ENCODE data around the gene PARD3B. TPM values are rescaled to one million over a fixed set of nuclear protein-coding genes. Genes with fewer than 3 reads are reported as not detected.

PARD3B gene
- total and polyA plus RNA-seq, 10 of the 15 experiments (the other 5 are each of a cell fraction or from before 2014, with no cell fraction given), result 0.01 to 0.54 (median 0.07) TPM; not detected in 7

- WGBS (ENCODE audit: insufficient coverage, insufficient replicate concordance, low lambda C conversion rate, missing lambda C conversion rate), result 41% methylated on average over 2 of the region's 2 CpGs
- ATAC-seq (no peak), DNase-seq (ENCODE audit: low read depth, low spot score) (no peak), FAIRE-seq (no peak)
- BruUV-seq (replicated peaks), result no TSS peak
- ChIA-PET SMC1A (ENCODE audit: uncharacterized antibody, unreplicated experiment) (no interaction called here), POLR2A (no interaction called here), CTCF (no interaction called here), RAD21 (ENCODE audit: unreplicated experiment) (no interaction called here)
- Histone ChIP-seq H3K4me2 (ENCODE audit: control insufficient read depth, insufficient read depth) (no peak overlapping the region), H2AFZ (ENCODE audit: control insufficient read depth, low read depth, low read length) (no peak overlapping the region), H3K27ac (ENCODE audit: control insufficient read depth, insufficient read depth) (no peak overlapping the region), H3K9ac (ENCODE audit: control insufficient read depth, insufficient read depth, low read length) (no peak overlapping the region), H3K4me3 (no peak overlapping the region), H3K9me3 (replicated peaks; ENCODE audit: control insufficient read depth, insufficient read depth, low read length) (no peaks in the 10 kb centered on the region), H4K20me1 (ENCODE audit: control insufficient read depth, insufficient read depth) (no peaks in the 10 kb centered on the region), H3K36me3 (ENCODE audit: control insufficient read depth in 2 of 2, insufficient read depth in 2 of 2, low read length in 1 of 2) (no peaks in the 10 kb centered on the region), H3K4me1 (ENCODE audit: control insufficient read depth, insufficient read depth, low read length) (no peaks in the 10 kb centered on the region), H3K27me3 (replicated peaks in 1 of 2; ENCODE audit: control insufficient read depth in 2 of 2, insufficient read depth in 2 of 2, low read length in 1 of 2) (no peaks in the 10 kb centered on the region), H3K79me2 (ENCODE audit: control insufficient read depth, insufficient read depth, low read length) (no peaks in the 10 kb centered on the region)
- TF ChIP-seq CEBPB (IDR thresholded peaks at IDR 0.05; ENCODE audit: borderline replicate concordance in 1 of 2, low read depth in 2 of 2, low read length in 2 of 2), result no peak
- TF ChIP-seq SREBF2 (IDR thresholded peaks at IDR 0.05; ENCODE audit: low read length), result no peak
- no peak for TF ChIP-seq MEF2B (IDR thresholded peaks at IDR 0.05; ENCODE audit: partially characterized antibody, poor library complexity, severe bottlenecking)
- TF ChIP-seq CHD2 (IDR thresholded peaks at IDR 0.05; ENCODE audit: borderline replicate concordance, low read depth, low read length), result no peak
- TF ChIP-seq SMARCA5 (IDR thresholded peaks at IDR 0.05), result no peak
- TF ChIP-seq SIN3A (IDR thresholded peaks at IDR 0.05; ENCODE audit: low read depth, low read length), result no peak
- TF ChIP-seq IKZF2 (IDR thresholded peaks at IDR 0.05), result no peak
- no peak for TF ChIP-seq E2F8 (IDR thresholded peaks at IDR 0.05; ENCODE audit: low read depth, partially characterized antibody)
- no peak for TF ChIP-seq TARDBP (IDR thresholded peaks at IDR 0.05; ENCODE audit: borderline replicate concordance)
- TF ChIP-seq PML (IDR thresholded peaks at IDR 0.05; ENCODE audit: low read length), result no peak
- TF ChIP-seq, protein P1, sequence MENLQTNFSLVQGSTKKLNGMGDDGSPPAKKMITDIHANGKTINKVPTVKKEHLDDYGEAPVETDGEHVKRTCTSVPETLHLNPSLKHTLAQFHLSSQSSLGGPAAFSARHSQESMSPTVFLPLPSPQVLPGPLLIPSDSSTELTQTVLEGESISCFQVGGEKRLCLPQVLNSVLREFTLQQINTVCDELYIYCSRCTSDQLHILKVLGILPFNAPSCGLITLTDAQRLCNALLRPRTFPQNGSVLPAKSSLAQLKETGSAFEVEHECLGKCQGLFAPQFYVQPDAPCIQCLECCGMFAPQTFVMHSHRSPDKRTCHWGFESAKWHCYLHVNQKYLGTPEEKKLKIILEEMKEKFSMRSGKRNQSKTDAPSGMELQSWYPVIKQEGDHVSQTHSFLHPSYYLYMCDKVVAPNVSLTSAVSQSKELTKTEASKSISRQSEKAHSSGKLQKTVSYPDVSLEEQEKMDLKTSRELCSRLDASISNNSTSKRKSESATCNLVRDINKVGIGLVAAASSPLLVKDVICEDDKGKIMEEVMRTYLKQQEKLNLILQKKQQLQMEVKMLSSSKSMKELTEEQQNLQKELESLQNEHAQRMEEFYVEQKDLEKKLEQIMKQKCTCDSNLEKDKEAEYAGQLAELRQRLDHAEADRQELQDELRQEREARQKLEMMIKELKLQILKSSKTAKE (IDR thresholded peaks at IDR 0.05; ENCODE audit: low read depth, poor library complexity, severe bottlenecking), result no peak
- no peak for TF ChIP-seq RUNX3 (IDR thresholded peaks at IDR 0.05; ENCODE audit: low read length)
- TF ChIP-seq ZBTB33 (IDR thresholded peaks at IDR 0.05), result no peak
- no peak for TF ChIP-seq SRF (IDR thresholded peaks at IDR 0.05; ENCODE audit: low read depth in 2 of 2, low read length in 2 of 2)
- intact Hi-C loops (cut with micrococcal nuclease; ENCODE audit: unreplicated experiment), result no loop called here
- in situ Hi-C loops (cut with MboI), result no loop called here
Measured at GRCh38 chr2:204891739-204892138, 346.5 kb downstream of the PARD3B start.
